Inflammatory macrophage treated with lipopolysaccharide for 4 hours (primary cell): ENCODE measurements around the gene CSF1R.

Experiments used
- DNase-seq: peaks from one replicate; pipeline ENCODE4 v3.0.0-alpha.2; 2020

Gene CSF1R

DNA sequence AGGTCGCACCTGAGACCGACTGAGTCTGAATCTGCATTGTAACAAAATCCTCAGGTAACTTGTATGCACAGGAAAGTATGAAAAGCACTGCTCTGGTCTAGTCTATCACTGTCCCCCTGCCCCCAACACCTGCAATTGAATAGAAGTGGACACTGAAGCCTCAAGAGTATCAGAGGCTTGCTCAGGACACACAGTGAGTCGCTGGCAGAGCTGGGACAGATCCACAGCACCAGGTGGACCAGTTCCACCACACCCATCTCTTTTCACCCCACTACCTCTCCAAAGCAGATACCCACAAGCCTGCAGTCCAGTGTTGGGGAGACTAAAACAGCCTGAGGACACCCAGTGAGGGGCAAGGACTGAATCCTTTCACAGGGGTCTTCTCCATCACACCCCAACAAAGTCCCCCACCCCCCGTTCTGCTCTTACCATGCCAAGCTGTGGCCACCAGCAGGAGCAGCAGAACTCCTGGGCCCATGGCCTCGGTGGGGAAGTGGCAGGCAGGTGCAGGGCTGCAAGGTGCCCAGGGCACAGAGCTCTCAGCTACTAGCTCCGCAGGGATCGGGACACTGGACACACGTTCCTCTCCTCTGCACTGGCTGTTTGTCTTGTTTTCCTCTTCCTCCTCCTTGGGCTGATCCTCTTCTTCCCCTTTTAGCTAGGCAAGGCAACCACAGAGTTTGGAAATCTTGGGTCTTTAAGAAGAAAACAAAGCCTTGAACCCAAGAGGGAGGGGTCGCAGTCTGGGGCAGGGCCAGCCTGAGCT lies at the start of gene CSF1R:
TSS of gene CSF1R (minus strand) at position 605 of the 766 bp plus-strand sequence. CDS start at position 478, 127 bp downstream.
- peak; percentile 73 for DNase-seq

- DNase-seq, result no peak
Measured at GRCh38 chr5:150135557-150136304, 49.4 kb upstream of the CSF1R start.

DNA sequence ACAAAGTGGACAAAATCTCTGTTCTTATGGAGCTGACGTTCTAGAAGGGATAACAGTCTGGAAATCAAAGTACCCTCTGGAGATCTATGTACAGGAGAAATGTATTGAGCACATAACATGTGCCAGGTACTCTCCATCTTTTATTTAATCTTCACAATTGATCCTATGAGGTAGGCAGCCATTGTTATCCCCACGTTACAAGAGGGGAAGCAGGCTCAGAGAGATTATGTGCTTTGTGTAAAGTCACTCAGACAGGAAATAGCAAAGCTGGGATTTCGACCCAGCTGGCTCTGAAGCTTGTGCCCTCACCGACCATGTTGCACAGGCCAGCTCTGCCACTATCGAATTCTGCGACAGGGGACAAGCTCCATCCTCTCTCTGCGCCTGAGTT lies 47.8 kb upstream of the CSF1R start:
- DNase-seq, result no peak

DNA sequence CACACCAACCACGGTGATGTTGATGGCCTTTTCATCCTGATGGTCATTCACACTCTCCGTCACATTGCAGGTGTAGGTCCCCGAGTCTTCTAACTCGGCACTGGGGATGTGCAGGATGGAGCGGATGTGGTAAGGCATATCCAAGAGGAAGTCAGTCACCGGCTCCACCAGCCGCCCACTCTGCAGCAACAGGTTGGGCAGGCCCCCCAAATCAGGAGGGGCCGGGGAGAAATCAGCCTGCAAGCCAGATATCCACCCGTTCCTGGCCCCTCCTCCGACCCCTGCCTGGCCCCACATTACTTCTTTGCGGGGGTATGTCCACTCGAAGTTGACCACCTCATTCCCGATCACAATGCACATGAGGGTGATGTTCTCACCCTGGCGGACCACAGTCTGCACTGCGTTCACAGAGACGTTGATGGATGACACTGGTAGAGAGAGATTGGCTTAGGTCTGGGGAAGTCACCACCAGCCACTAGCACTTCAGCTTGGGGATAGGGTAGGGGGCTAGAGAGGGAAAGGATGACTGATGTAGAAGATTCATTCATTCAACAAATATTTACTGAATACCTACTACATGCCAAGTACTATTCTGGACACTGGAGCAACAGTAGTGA lies 47.3 kb upstream of the CSF1R start:
- DNase-seq, result no peak

DNA sequence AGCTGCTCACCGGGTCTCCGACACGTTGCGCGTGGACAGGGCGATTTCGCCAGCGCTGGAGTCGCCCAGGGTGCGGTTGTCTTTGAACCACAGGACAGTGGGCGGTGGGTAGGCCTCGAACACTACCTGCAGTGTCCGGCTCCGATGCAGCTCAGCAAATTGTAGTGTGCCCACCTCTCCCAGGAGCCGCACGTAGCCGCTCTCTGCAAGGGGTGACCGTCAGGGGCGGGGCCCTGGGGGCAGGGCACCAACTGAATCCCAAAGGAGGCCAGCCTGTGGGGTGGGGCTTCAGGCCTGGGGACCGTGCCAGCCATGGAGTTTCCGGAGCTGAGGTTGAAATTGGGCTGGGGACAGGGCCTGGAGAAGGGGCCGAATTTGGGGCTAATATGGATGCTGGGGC lies 46.4 kb upstream of the CSF1R start:
- DNase-seq, result no peak

- peak; percentile 29 for DNase-seq
Measured at GRCh38 chr5:150131978-150132694, 45.8 kb upstream of the CSF1R start.

- no peak for DNase-seq
Measured at GRCh38 chr5:150131461-150131860, 45.1 kb upstream of the CSF1R start.

GRCh38 chr5:150130493-150130922 lies 44.2 kb upstream of the CSF1R start:
- DNase-seq, result no peak

DNA sequence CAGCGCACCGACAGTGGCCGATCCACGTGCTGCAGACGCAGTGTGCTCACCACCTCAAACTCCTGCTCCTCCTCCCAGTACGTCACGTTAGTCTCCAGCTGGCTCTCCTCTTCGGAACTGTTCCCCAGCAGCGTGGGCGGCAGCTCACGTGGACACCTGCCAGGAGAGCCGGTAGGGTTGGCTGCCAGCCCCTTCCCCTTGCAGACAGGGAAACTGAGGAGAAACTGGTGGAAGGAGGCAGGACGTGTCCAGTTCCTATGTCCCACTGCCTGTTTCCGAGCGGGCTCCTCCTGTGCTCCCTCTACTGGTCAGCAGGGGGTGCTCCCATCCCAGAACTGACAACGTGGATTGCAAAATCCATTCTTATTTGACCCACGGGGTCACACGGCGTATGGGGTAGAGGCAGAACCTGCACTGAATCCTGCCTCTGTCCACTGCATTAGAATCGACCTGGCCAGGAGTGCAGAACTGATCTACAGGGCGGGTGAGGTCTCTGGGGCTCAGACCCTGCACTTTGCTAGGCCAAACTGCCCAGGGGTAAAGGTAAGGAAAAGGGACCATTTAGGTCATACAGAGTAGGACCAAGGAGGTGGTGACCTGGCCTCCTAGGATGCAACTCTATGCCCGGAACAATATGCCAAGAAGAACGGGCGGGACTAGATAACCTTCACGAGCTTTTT lies 43.6 kb upstream of the CSF1R start:
- DNase-seq, result peak; percentile 76

DNA sequence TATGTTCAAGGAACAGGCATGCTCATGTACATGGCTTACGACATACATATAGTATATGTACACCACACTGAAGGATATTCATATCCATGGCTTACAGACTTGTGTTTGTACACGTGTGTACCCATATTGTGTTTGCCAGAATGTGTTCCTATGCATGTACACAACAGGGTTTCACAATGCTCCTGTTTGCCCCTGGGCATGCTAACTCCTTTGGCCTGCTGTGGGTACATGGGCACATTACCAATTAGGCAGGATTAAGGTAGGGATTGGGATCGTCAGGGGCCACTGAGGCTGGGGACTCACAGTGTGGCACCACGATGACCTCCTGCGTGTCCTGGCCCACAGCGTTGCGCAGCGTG lies 43.1 kb upstream of the CSF1R start:
- no peak for DNase-seq

DNA sequence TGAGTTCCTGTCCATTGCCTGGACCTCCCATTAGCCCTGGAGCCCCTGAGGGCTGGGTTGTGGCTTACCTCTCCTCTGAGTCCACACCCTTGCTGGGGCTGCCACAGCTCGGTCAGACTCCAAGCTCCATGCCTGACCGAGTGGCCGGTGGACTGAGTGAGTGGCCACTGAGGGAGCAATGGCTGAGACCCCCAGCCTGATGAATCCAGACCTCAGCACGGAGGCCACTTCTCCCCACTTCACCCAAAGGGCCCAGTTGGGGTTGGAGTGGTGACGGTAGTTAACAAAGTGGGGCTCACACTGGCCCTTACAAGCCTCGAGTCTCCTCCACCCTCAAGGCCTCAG lies 40.5 kb upstream of the CSF1R start:
- DNase-seq, result no peak

GRCh38 chr5:150126199-150126920 lies 40.0 kb upstream of the CSF1R start:
- DNase-seq, result no peak

DNA sequence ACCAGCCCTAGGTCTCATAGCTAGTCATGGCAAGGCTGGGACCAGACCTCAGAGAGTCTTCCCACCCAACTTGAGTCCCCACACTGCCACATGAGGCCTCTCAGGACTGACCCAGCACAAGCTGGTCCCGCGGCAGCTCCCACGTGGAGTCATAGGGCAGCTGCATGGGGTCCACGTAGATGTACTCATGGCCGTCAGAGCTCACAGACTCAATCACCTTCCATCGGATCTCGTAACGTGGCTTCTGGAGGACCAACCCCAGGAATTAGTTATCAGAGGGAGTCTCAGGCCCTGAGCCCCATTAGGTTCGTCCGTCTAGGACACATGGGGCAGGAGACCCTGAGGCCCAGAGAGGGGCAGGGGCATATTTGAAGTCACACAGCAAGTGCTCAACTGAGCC lies 39.0 kb upstream of the CSF1R start:
- DNase-seq, result no peak

- no peak for DNase-seq
Measured at GRCh38 chr5:150124596-150124995, 38.2 kb upstream of the CSF1R start.

DNA sequence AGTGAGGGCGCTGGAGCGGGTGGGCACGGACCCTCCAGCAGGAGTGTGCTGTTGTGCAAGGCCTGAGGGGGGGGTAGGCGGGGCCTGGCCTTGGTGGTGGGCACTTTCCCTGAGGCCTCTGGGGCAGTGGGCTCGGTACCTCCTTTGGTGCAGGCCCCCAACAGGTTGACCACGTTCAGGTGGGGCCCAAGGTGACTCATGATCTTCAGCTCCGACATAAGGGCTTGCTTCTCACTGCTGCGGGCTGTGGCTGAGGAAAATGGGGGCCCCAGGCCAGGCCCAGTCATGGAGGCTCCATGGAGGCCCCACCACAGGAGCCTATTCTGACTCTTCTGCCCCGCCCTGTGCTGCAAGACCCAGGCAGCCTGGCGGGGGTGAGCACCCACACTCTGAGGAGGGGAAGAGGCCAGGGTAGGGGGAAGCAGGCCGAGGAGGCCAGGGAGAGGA lies 37.8 kb upstream of the CSF1R start:
- DNase-seq, result peak; percentile 68

DNA sequence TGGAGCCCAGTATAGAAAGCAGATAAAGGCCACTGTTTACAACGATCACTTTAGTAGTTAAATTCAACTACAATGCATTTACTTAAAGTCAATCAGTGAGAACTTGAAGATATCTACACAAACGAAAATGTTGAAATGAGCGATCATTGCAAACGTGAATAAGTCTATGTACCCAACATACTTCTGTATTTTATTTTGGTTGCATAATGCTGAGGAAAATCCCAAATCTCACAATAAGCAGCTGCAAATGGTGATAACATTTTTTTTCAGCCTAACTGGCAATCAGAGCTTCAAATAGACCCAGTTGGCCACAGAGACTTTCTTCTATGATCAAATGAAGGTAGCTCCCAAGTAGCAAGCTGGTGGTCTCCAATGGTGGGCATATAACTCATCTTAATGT lies 37.2 kb upstream of the CSF1R start:
- DNase-seq, result peak; percentile 97

GRCh38 chr5:150122536-150123481 lies 36.5 kb upstream of the CSF1R start:
- DNase-seq, result no peak

DNA sequence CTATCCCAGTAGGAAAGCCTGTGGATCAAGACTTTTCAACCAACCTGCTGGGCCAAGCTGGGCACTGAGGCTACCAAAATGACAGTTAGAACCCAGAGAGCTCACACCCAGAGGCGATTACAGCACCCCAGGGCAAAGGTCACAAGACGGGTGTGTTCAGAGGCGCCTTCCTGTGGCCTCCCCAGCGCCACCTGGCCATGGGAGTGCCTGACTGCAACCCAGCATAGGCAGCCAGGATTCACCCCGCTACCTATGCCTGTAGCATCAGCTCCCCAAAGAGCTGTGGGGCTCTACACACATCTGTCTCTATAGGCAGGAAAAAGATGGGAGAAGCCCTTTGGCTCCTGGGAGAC lies 35.8 kb upstream of the CSF1R start:
- DNase-seq, result peak; percentile 81

DNA sequence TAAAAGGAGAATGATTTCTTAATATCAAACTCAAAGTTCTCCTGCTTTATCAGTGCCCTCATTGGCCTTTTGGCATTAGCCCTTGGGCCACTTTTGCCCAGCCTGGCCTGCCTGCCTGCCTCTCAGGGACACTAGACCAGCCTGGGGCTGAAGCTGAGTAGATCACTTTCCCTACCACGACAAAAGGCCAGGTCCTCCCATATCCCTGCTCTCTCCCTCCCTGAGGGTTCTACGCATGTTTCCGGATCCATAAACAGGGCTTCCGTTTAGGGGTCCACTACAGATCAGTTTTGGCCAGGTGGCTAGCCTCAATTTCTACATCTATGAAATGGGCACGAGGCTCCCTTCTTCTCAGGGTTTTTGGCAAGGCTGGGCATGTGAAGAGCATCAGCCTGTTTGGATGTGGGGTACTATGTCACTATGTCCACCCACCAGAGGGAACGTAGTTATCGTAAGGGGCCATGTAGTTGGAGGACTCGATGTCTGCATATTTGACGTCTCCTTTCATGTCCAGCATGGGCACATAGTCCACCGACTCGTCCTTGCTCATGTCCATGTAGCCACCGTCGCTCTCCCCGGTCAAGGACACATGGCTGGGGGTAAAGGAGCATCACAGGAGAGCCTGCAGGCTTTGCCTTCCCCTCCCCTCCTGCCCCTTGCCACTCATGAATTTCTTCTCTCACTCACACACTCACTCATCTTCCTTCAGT lies 35.2 kb upstream of the CSF1R start:
- no peak for DNase-seq
